Tongue (tissue), 2 donors: ENCODE data around the gene SLC16A12. TPM values are rescaled to one million over a fixed set of nuclear protein-coding genes. Genes with fewer than 3 reads are reported as not detected.

ENCODE experiments used
- DNase-seq: peaks from one replicate; pipeline ENCODE4 v3.0.0-alpha.2; 2015
- total RNA-seq: library from RNA; depleted of rRNA; stranded (reverse); fragments of >200 nt; gene quantifications from one replicate; pipeline ENCODE4 v1.2.3, GENCODE V29; 2014

Gene SLC16A12, protein sequence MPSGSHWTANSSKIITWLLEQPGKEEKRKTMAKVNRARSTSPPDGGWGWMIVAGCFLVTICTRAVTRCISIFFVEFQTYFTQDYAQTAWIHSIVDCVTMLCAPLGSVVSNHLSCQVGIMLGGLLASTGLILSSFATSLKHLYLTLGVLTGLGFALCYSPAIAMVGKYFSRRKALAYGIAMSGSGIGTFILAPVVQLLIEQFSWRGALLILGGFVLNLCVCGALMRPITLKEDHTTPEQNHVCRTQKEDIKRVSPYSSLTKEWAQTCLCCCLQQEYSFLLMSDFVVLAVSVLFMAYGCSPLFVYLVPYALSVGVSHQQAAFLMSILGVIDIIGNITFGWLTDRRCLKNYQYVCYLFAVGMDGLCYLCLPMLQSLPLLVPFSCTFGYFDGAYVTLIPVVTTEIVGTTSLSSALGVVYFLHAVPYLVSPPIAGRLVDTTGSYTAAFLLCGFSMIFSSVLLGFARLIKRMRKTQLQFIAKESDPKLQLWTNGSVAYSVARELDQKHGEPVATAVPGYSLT
- 3.1 TPM for total RNA-seq

- DNase-seq = peak; percentile 64
Measured at GRCh38 chr10:89535171-89536012, at the start of gene SLC16A12. Gene SLC16A12, minus strand, starts transcription at chr10:89535594. Its CDS starts 73,016 bp downstream, at chr10:89462578.

- no peak for DNase-seq
Measured at GRCh38 chr10:89582022-89582421, 46.6 kb upstream of the SLC16A12 start.

- DNase-seq = no peak
Measured at GRCh38 chr10:89580243-89580642, 44.8 kb upstream of the SLC16A12 start.

- DNase-seq = no peak
Measured at GRCh38 chr10:89576696-89577095, 41.3 kb upstream of the SLC16A12 start.

DNA sequence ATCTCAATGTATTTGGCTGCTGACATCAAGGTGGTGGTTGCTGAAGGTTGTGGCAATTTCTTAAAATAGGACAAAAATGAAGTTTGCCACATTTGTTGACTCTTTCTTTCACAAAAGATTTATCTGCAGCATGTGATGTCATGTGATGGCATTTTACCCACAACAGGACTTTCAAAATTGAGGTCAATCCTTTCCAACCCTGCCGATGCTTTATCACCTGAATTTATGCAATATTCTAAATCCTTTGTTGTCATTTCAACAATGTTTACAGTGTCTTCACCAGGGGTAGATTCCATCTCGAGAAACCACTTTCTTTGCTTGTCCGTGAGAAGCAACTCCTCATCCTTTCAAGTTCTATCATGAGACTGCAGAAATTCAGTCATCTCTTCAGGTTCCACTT, 40.6 kb upstream of the SLC16A12 start:
- DNase-seq = no peak

DNA sequence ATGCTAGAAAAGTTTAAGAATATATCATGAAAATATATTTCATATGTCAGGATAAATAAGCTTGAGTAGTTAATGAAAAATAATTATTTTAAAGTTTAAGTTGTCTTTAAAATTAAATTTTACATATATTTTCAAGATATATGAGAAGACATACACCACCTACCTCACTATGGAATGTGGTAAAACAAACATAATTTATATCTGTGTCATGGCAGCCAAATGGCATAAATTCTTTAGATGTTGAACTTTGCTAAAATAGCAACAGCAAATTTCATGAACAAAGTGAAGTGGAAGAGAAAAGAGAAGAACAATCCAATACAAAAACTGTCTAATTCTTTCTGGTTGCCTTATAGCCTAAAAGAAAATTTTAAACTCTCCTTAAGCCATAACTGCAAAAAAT, 39.6 kb upstream of the SLC16A12 start:
- DNase-seq = no peak

GRCh38 chr10:89574368-89574767, 39.0 kb upstream of the SLC16A12 start:
- DNase-seq = no peak

GRCh38 chr10:89567576-89568245, 32.3 kb upstream of the SLC16A12 start:
- DNase-seq = no peak

GRCh38 chr10:89566992-89567391, 31.6 kb upstream of the SLC16A12 start:
- no peak for DNase-seq

DNA sequence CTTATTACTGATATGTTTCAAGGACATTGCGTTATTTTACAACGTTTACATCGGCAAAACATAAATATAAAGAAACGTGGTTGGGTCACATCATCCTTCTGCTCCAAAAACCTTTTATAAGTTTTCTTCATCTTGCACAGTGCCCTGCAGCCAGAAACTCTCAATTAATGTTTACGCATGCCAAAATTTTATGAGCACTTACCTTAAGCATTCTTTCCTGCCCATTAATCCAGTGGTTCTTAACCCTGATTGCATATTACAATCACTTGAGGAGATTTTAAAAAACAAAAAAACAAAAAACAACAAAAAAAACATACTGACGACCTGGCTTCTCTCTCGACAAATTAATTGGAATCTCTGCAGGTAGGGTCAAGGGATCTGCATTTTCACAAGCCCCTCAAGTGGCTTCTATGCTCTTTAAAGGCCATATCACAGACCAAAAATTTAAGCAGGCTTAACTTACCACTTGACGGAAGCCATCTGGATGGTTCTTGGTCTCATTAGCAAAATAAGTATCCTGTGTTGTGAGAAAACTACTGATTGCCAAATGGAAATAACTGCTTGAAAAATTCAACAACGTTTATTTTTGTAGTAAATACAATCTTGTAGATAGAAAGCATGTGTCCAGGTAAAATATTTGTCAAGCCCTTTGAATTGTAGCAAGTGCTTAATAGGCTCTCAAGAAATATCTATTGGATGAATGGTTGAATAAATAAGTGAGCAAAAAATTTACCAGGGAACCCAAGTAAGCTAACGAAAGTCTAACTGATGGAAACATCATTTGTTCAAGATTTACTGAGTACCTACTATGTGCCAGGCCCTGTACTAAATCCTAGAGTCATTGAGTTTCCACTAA, 30.9 kb upstream of the SLC16A12 start:
- no peak for DNase-seq

- no peak for DNase-seq
Measured at GRCh38 chr10:89565180-89565579, 29.8 kb upstream of the SLC16A12 start.

DNA sequence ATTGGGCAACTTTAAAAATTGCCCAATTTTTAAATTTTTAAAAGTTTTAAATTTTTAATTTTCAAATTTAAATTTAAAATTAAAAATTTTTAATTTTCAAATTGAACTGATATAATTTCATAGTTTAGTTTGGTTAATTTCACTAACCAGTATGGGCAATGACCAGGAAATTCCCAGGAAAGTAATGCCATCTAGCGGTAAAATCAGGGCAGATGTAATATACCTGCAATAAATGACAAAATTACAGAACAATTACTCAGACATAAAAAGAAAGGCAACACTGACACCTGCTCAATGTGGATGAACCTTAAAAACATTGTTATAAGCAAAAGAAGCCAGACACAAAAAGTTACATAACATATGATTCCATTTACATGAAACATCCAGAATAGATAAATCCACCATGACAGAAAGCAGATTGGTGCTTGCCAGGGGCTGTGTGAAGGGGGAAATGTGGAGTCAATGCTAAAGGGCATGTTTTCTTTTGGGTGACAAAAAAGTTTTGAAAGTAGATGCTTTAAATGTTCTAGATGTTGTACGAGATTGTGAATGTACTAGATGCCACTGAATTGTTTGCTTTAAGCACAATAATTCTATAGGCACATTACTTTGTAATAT, 28.6 kb upstream of the SLC16A12 start:
- peak; percentile 76 for DNase-seq

DNA sequence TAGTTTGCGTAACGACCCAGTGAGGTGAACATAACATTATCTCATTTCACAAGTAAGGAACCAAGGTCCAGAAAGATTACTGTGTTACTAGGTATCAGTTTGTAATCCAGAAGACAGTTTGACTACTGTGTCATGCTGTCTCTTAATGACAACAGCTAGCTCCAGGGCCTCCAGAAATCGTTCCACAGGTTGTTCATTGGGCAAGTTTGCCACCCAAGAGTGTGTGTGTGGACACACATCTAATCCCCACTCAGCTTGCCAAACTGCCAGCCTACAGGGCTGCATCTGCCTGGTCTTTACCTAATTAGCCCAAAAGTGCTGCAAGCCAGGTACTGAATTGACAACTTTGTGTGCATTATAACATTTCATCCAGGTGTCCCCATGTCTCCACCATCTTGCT, 27.9 kb upstream of the SLC16A12 start:
- DNase-seq = no peak

- DNase-seq = no peak
Measured at GRCh38 chr10:89556600-89556999, 21.2 kb upstream of the SLC16A12 start.

DNA sequence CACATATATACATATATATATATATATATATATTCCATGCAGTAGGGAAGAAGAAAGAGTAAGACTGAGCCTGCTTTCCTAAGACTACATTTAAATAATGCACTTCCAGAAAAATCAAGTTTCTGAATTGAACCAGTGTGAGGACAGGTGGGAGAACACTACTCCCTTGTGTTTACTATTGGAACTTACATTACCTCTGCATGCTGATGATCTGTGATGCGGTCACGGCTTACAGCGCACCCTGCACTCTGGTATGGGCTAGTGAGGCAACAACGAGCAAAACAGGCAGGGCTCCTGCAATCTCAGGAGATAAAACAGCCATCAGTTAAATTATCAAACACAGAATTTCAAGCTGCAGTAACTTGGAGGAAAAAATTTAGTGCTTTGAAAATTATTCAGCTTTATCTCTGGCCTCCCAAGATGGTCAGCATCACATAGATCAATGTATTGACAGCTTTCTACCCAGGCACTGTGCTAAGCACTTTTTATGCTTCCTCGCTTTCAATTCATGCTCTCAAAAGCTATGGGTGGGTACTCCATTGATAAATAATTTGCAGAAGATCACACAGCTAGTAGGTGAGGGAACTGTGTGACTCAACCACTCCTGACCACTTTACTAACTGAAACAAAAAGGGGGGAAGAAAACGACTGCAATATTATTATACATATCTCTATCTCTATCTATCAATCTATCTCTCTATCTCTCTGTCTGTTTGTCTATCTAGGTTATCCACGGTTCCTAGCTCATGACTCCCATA, 20.5 kb upstream of the SLC16A12 start:
- DNase-seq = no peak

DNA sequence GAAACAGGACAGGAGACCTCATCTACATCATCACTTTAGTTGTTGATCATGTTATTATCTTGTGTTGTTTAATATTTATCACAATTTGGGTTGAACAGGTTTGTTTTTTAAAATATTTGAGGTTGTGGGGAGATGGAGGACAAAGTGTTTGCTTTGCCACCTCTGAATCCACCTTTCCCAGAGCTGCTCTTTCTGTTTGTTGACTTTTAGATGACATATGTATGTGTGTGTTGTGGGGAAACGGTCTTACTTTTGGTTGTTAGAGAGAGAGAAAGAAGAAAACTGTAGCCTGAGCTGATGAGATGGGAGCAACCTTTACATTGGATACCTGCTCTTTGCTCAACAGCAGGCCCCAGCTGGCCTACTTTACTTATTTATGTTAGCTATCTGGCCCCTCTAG, 19.0 kb upstream of the SLC16A12 start:
- DNase-seq = no peak

DNA sequence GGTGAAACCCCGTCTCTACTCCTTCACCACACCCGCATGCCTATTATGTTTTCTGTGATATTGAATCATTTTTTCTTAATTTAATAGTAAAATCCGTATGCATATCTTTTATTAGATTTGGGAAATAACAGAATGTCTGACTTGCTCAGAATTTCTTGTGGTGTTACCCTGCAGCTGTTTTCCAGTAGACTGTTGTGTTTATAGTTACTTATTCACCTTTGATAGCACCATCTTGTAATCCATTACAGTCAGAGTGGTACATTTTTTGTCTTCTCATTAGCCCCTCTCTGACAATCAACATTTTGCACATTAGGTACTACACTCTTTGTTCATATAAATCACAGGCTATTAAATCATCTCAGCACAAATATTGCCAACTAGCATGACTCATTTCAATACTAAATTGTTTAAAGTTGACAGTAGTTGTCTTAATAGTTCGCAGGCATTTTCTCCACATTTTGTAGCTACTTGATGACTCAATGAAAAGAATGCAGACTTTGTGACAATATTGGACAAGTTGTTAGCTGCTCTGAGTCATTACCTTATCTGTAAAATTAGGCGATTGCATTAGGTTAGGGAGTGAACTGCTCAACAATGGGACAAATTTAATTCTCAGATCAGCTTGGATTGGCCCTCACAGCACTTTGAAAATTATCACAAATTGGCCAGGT, 17.8 kb upstream of the SLC16A12 start:
- no peak for DNase-seq

- no peak for DNase-seq
Measured at GRCh38 chr10:89552213-89552612, 16.8 kb upstream of the SLC16A12 start.

DNA sequence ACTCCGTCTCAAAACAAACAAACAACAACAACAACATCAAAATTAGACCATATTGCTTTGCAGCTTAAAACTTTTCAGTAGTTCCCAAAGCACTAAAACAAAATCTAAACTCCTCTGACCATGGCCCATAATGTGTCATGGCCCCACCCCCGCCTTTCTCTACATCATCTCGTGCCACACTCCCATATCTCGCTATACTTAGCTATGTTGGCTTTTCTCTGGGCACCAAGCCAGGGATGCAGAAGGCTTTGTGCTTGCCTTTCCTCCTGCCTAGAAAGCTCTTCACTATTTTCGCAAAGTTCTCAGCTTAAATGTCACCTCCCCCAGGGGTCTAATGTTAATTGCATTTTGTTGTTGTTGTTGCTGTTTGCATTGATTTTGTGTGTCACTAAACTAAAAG, 15.1 kb upstream of the SLC16A12 start:
- peak; percentile 31 for DNase-seq

DNA sequence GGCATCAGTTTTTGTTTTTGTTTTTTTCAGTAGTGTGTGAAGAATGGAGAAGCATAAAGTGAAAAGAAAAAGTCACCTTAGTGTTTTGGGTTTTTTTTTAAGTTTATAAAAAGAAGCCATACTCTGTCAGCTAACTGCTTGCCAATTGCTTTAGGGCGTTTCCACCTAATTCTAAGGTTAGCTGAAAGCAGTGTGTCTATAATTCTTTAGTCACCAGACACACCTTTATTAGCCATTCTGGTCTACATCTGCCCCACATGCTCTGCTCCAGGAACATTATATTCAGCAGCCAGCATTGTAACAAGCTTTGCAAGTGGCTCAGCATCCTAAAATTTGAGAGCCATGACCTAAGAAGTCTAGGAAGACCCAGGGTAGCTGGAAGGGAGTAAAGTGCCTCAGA, 14.1 kb upstream of the SLC16A12 start:
- DNase-seq = no peak
